ENCODE data around the gene ISLR2. TPM values are rescaled to one million over a fixed set of nuclear protein-coding genes. Genes with fewer than 3 reads are reported as not detected.
"Not testable (repeated sequence)": the region's sequence is repeated elsewhere in the genome, so short reads cannot be mapped to it uniquely, and the experiment has no call there.

Gene ISLR2
- polyA plus RNA-seq, 10 donors: 2.3 to 6.8 (median 4.4) TPM

GRCh38 chr15:74155766-74156417 lies 25.5 kb downstream of the ISLR2 start:
- DNase-seq: no peak

GRCh38 chr15:74156678-74157411 lies 26.5 kb downstream of the ISLR2 start:
- DNase-seq: peak in 2 of 3 donors; percentile 74 to 89

DNA sequence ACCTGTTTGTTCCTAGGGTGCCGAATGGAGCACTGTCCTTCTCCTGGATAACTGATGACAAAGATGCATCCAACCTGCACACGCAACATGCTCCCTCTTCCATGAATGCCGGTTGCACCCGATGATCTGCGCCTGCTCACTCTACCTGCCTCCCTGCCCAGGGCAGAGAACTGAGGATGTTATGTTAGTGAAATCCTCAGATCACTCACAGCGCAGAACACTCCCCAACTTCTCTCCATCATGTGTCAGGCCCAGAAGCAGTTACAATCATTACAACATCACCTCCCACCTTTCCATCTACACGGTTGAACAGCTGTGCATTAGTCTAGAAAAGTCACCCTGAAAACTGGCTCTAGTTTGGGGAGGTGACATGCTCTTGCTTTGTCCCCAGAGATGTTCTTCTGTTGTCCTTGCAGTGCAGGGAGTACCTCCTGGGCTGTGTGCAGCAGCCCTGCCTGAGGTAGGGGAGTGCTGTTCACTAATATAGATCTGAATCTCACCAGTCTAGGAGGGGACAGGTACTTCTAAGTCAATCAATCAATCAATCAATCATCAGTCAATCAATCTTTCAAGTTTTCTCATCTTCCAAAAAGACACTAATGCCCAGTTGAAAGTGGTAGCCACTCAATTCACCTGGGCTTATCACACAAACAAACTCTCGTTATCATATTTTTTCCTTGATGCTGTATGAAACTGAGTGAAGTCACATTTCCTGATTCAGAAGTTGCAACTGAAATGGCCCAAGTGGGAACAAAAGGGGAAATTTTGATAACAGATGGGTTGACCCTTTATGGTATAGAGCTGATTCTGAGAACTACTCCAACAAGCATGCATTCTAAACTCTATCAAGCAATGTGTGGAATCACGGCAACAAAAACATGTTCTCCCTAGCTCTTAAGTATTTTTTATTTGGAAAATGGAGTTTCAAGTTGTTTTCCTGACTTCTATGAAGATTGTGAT lies 27.8 kb downstream of the ISLR2 start:
- DNase-seq: no peak

DNA sequence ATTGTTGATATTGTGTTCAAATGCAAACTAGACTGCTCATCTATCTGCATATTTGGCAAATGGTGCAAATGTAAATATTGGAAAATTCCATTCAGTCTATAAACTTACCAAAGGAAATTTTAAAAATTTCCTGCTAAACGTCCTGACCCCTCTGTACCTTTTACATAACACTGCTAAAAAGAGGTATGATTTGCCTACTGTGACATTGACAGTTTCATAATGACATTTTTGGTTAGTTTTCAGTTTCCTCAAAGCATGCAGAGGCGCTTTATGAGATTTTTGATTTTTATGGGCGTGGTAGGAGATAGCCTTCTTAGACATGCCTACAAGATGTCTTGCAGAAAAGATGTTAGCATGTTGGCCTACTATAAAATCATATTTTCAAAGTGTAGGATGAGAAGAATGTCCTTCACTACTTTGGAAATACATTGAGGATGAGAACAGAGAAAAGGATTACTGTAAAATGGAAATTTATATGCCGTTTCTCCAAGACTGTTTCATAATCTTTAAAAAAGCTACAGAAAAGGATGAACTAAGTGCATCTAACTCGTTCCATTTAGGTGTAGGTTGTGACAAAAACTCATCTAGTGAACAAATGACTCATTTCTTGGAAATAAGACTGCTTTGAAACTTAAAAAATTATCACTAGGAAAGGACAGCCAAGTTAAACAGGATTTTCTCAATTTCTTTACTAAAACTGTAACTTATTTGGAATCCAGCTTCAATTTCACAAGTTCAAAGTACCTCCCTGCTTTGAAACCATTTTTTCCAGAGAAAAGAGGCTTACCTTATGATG lies 28.7 kb downstream of the ISLR2 start:
- DNase-seq: no peak

- DNase-seq: no peak
These were observed 29.4 kb downstream of the ISLR2 start for GRCh38 chr15:74159773-74160172.

GRCh38 chr15:74160390-74160789 lies 30.0 kb downstream of the ISLR2 start:
- DNase-seq: not testable (repeated sequence)

DNA sequence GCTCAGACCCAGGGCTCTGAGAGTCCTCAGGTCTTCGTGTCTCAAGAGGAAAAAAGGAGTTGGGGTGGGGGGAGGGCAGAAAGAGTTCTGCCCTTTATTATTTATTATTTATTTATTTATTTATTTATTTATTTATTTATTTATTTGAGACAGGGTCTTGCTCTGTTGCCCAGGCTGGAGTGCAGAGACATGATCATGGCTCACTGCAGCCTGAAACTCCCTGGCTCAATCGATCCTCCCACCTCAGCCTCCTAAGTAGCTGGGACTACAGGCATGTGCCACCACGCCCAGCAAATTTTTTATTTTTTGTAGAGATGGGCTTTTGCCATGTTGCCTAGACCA lies 31.8 kb downstream of the ISLR2 start:
- DNase-seq: not testable (repeated sequence)

GRCh38 chr15:74165461-74165860 lies 35.1 kb downstream of the ISLR2 start:
- no peak for DNase-seq

GRCh38 chr15:74167891-74168331 lies 37.5 kb downstream of the ISLR2 start:
- no peak for DNase-seq

DNA sequence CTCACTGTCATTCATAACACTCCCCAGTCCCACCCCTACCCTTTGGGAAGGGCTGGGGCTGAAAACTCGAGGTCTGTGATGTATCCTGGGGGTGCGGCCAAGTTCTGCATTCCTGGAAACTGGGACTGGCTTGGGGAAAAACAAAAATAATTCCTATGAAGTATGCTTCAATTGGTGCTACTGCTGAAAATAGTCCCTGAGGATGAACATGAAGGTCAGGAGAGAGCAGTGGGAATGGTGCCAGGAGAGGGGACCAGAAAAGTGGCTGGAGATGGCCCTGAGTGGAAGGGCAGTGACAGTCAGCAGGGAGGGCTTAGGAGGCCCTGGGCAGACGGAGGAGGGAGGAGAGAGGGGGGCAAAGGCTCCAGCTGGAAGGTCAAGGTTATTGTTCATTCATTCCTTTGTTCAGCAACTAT lies 38.3 kb downstream of the ISLR2 start:
- peak; percentile 49 to 86 (median 73) for DNase-seq

DNA sequence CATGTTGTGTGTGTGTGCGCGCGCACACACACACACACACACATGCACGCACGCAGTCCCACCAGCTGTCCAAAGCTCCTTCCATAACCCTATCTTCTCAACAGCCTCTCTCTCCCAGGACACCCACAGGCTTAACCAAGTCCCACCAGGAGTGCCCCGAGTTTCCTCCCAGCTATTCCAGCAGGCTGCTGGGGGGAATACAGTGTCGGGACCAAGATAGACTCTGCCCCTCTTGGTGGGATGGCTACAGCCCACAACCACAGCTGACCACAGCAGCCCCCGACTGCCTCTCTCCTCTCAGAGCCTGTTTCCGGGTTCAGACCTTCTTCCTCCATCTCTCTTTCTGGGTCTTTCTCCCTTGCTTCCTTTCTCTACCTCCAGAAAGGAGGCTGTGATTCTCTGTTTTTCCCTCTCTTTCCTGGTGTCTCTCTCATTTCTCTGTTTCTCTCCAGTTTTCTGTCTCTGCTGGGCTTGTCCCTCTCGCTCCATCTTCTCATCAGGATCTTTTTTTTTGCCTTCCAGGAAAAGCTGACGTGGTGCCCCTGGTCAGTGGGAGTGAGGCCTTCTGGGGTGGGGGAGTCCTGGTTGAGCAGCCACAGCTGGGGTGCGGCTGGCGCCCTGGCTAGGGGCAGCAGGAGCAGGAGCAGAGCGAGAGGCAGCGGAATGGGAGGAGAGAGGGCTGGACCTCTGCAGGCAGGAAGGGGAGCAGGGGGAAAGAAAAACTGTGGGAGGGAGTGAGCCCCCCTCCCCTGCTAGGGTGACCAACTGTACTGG lies 39.9 kb downstream of the ISLR2 start:
- peak in 1 of 3 donors; percentile 54 for DNase-seq

DNA sequence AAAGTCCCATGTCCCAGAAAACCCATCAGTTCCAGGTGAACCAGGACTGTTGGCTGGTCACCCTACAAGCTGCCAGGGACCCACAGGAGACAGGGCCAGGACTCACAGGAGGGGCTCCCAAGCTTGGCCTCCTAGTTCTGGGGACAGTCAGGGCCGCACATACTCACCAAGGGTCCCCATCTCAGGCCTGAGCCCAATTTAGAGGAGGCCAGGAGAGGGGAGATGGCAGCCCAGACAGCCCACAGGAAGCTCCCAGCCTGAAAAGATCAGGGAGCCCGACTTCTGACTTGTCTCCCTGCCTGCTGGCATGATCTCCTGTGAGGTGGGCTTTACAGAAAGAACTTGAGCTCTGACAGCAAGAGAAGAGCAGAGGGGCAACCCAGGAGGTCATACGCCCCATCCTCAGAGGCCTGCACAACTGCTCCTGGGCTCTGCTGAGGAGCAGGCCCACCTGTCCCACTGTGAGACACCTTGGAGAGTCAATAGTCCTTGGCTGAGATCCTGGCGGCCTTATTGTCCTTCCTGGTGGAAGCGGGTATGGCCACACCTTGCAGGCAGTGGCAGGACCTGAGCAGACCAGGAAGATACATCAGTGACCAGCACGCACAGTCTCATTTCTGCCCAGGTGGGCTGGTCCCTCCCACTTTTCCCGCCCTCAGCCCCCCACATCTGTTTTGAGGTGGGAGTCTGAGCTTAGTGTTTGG lies 40.6 kb downstream of the ISLR2 start:
- DNase-seq: no peak

- DNase-seq: no peak
These were observed 41.7 kb downstream of the ISLR2 start for GRCh38 chr15:74171965-74172541.

DNA sequence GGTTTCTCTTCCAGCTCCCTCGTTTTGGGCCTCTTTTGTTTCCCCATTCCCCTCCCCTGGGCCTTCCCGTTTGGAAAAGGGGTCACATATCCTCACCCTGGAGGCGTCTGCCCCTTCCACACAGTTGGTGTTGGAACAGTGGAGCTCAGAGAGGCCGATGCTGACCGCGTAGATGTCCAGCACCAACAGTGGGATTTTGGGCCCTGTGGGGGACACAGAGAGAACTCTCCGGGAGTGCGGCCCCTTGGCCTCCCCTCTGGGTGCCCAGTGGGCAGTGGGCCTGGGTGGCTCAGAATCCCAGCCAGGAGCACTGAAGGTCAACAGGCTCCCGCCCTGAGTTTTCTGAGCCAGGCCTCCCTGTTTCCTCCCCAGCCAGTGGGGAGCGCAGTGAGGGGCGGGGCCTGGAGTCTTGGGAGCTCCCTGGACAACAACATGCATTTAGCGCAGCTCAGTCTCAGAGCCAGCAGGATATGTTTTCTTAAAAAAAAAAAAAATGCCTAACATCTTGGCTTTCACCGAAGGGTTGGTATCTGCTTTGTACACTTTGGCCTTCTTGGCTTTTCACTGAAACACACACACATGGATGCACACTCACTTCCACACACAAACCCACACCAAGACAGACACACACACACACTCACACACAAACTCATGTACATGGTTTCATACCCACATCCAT lies 42.5 kb downstream of the ISLR2 start:
- DNase-seq: peak; percentile 64 to 93 (median 80)

- peak; percentile 90 to 96 (median 92) for DNase-seq
These were observed 43.2 kb downstream of the ISLR2 start, which contains the start of gene ISLR for GRCh38 chr15:74173380-74174218. ISLR (plus strand) TSS chr15:74173710; CDS start chr15:74174859, 1,149 bp downstream.

DNA sequence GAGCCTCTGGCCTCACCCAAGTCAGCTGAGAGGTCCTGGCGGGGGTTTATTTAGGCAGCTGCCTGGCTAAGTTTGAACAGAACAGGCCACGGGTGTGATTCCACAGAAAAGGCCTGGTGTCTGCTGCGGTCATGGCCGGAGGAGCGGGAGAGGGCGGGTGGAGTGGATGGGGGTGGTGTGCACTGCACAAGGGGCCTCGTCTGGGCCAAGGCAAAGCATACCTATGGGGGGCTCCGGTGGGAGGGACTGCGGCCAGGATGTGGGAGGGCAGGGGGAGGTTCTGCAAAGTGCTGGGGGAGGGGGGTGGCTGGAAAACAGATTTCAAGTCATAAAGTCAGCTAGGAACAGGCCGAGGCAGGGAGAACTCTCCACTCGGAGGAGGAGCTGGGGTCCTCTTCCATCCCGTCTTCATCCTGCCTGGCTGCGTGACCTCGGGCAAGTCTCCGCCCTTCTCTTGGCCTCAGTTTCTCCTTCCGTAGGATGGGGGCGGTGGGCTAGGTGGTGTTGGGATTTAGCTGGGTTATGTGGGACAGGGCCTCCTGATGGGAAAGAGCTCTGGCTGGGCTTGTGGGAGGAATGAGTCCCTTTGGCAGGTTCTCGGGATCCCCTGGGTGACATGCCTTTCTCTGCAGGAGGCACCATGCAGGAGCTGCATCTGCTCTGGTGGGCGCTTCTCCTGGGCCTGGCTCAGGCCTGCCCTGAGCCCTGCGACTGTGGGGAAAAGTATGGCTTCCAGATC lies 44.0 kb downstream of the ISLR2 start:
- peak; percentile 78 to 95 (median 89) for DNase-seq

GRCh38 chr15:74174958-74175253 lies 44.5 kb downstream of the ISLR2 start:
- DNase-seq: no peak

Data from muscle of back (tissue), 11 donors.